GM12878 (cell line): ENCODE results near the gene SPOP. TPM values are rescaled to one million over a fixed set of nuclear protein-coding genes. Genes with fewer than 3 reads are reported as not detected.

ENCODE experiments used
- ATAC-seq: fragments of 200-7000 bp; cut with Tn5 transposase; 3 replicates; pipeline ENCODE4 v1.9.1; 2020; ENCODE audit warnings: mild to moderate bottlenecking, moderate library complexity
- BruUV-seq: library from RNA; stranded (reverse); fragments of 400-500 nt; replicated peaks from 2 replicates; lab custom pipeline; 2021; lab: Mats Ljungman, UMichigan
- CTCF ChIA-PET: fragments of 300-600 bp; sonication (Branson Sonifier 250); formaldehyde crosslinking; extraction: SDS; loops from one replicate; lab custom pipeline; 2021; ENCODE audit warnings: inconsistent platforms; lab: Yijun Ruan, JAX
- POLR2A ChIA-PET: fragments of 350-600 bp; formaldehyde crosslinking; extraction: SDS; loops from one replicate; lab custom pipeline; 2021; ENCODE audit warnings: inconsistent platforms; lab: Charles Lee
- RAD21 ChIA-PET: fragments of 300-600 bp; sonication (Branson Sonifier 250); formaldehyde crosslinking; loops from one replicate; lab custom pipeline; 2023; ENCODE audit warnings: antibody characterized with exemption; ENCODE audit not compliant: unreplicated experiment; lab: Charles Lee
- SMC1A ChIA-PET: fragments of 300-600 bp; sonication (Branson Sonifier 250); formaldehyde crosslinking; loops from one replicate; lab custom pipeline; 2023; ENCODE audit not compliant: unreplicated experiment, uncharacterized antibody; lab: Charles Lee
- DNase-seq: peaks from one replicate; pipeline ENCODE4 v3.0.0-alpha.2; 2011; ENCODE audit warnings: low read depth, low spot score
- FAIRE-seq: peaks from 3 replicates; lab custom pipeline; 2011; peaks lifted over from hg19 to GRCh38; lab: Jason Lieb, UNC
- H2AFZ ChIP-seq: 2 replicates; pipeline ENCODE4 v1.6.0; 2011; ENCODE audit warnings: low read depth, low read length, control low read depth; ENCODE audit not compliant: control insufficient read depth
- H3K27ac ChIP-seq: 2 replicates; pipeline ENCODE4 v1.5.1; 2011; ENCODE audit warnings: control low read depth; ENCODE audit not compliant: control insufficient read depth, insufficient read depth
- H3K27me3 ChIP-seq, 2 experiments: replicated peaks in 1 of 2; 2 replicates each; pipeline versions ENCODE4 v1.6.0 to v1.6.1; 2011; ENCODE audit warnings: low read length in 1 of 2; ENCODE audit not compliant: control insufficient read depth in 2 of 2, insufficient read depth in 2 of 2
- H3K36me3 ChIP-seq, 2 experiments: 2 replicates each; pipeline ENCODE4 v1.5.1; 2011; ENCODE audit warnings: low read length in 1 of 2; ENCODE audit not compliant: control insufficient read depth in 2 of 2, insufficient read depth in 2 of 2
- H3K4me1 ChIP-seq: 2 replicates; pipeline ENCODE4 v1.6.1; 2011; ENCODE audit warnings: mild to moderate bottlenecking, low read length, moderate library complexity, mixed read lengths; ENCODE audit not compliant: control insufficient read depth, insufficient read depth
- H3K4me2 ChIP-seq: 2 replicates; pipeline ENCODE4 v1.6.0; 2011; ENCODE audit warnings: control low read depth; ENCODE audit not compliant: control insufficient read depth, insufficient read depth
- H3K4me3 ChIP-seq: fragments of 200-600 bp; sonication (generic); 2 replicates; pipeline ENCODE4 v1.5.1; 2016
- H3K79me2 ChIP-seq: 2 replicates; pipeline ENCODE4 v1.6.0; 2011; ENCODE audit warnings: low read length; ENCODE audit not compliant: control insufficient read depth, insufficient read depth
- H3K9ac ChIP-seq: 2 replicates; pipeline ENCODE4 v1.8.0; 2011; ENCODE audit warnings: low read length, control low read depth, mixed read lengths; ENCODE audit not compliant: control insufficient read depth, insufficient read depth
- H3K9me3 ChIP-seq: replicated peaks from 3 replicates; pipeline ENCODE4 v1.5.1; 2011; ENCODE audit warnings: mild to moderate bottlenecking, low read length; ENCODE audit not compliant: control insufficient read depth, insufficient read depth
- H4K20me1 ChIP-seq: 2 replicates; pipeline ENCODE4 v1.6.0; 2011; ENCODE audit not compliant: control insufficient read depth, insufficient read depth
- ASH2L ChIP-seq: fragments of 300-600, 200-600 bp; sonication (generic); IDR thresholded peaks from 2 replicates; pipeline ENCODE4 v1.6.1; 2017; ENCODE audit warnings: low read depth, mild to moderate bottlenecking, borderline replicate concordance
- BCLAF1 ChIP-seq: fragments of 450-650 bp; IDR thresholded peaks from 2 replicates; pipeline ENCODE4 v1.6.1; 2017; ENCODE audit warnings: antibody characterized with exemption, mild to moderate bottlenecking, moderate library complexity
- KAT2A ChIP-seq: conservative IDR thresholded peaks from 2 replicates; pipeline ENCODE4 v1.6.1; 2011; ENCODE audit warnings: low read depth, low read length; ENCODE audit not compliant: control insufficient read depth
- MEF2A ChIP-seq: IDR thresholded peaks from 2 replicates; pipeline ENCODE4 v1.6.1; 2011; ENCODE audit warnings: low read depth, mild to moderate bottlenecking, low read length, moderate library complexity; ENCODE audit not compliant: insufficient read depth
- MYC ChIP-seq: IDR thresholded peaks from 2 replicates; pipeline ENCODE4 v1.6.1; 2011; ENCODE audit warnings: mild to moderate bottlenecking, low read length, moderate library complexity, inconsistent platforms; ENCODE audit not compliant: insufficient read depth, insufficient replicate concordance, insufficient read length, severe bottlenecking
- ZSCAN29 ChIP-seq: fragments of 450-650 bp; IDR thresholded peaks from 2 replicates; pipeline ENCODE4 v1.6.1; 2017; ENCODE audit warnings: mild to moderate bottlenecking, moderate library complexity
- WGBS: methylation state at CpG from one replicate; pipeline ENCODE4 v1.1.6; 2016; ENCODE audit warnings: low lambda C conversion rate; ENCODE audit not compliant: insufficient replicate concordance, insufficient coverage; ENCODE audit errors: missing lambda C conversion rate; 5-methylcytosine and 5-hydroxymethylcytosine counted together
- in situ Hi-C: fragments of 300-500 bp; cut with MboI; formaldehyde crosslinking; loops from 9 replicates; pipeline ENCODE4 v1.14.3; 2018; ENCODE audit warnings: mixed read lengths
- intact Hi-C: fragments of 100-400 bp; cut with micrococcal nuclease; formaldehyde crosslinking; loops from one replicate; pipeline ENCODE4 v1.14.2; 2022; ENCODE audit not compliant: unreplicated experiment
- polyA plus RNA-seq, 11 experiments: library from polyadenylated mRNA; depleted of rRNA in 4 of 11; unstranded in 6 of 11; stranded (reverse) in 5 of 11; fragments of >200 nt; fragmentation: Nextera tagmentation in 4 of 11; fragmentation: Illumina TruSeq in 1 of 11; extraction: Ambion mirVana in 4 of 11; extraction: Trizol in 1 of 11; gene quantifications; 1 replicate in 1 of 11; 2 replicates in 10 of 11; pipeline versions ENCODE4 v1.2.1 to v1.2.3, GENCODE V29; 2011 to 2016; ENCODE audit warnings: inconsistent platforms in 2 of 11, missing spikeins in 2 of 11, low read depth in 1 of 11
- total RNA-seq, 4 experiments: library from RNA; depleted of rRNA in 3 of 4; stranded (reverse); fragments of >200 nt in 3 of 4; fragmentation: Illumina TruSeq in 1 of 4; extraction: Trizol in 1 of 4; gene quantifications; 2 replicates each; pipeline versions ENCODE4 v1.2.1 to v1.2.3, GENCODE V29; 2013 to 2021

Gene SPOP
- total and polyA plus RNA-seq, 10 of the 15 experiments (the other 5 are each of a cell fraction or from before 2014, with no cell fraction given): 35.1 to 80.4 (median 44.7) TPM

GRCh38 chr17:49610883-49611584, 66.9 kb downstream of the SPOP start:
- BruUV-seq: no TSS peak
- no peaks in the 10 kb centered on the region for H3K79me2 ChIP-seq
- no peak overlapping the region for H2AFZ ChIP-seq
- peaks cover 4 to 25% of the 10 kb centered on the region in 2 experiments for H3K36me3 ChIP-seq
- ChIA-PET CTCF (interaction anchor here (0.6 kb wide), 1 partner anchor 341 kb away, joined by 4 read pairs; no protein-coding TSS in a partner anchor), SMC1A (interaction anchor here (1.3 kb wide), 1 partner anchor 64 kb away, joined by 3 read pairs; no protein-coding TSS in a partner anchor), POLR2A (no interaction called here), RAD21 (no interaction called here)
- no peak for FAIRE-seq
- no peak for TF ChIP-seq KAT2A
- no peak for TF ChIP-seq ZSCAN29
- no peak for TF ChIP-seq MEF2A
- TF ChIP-seq BCLAF1: no peak
- TF ChIP-seq ASH2L: no peak
- TF ChIP-seq MYC: no peak
- no peak overlapping the region for H3K9ac ChIP-seq
- no peak overlapping the region for H3K27ac ChIP-seq
- no peak for DNase-seq
- ATAC-seq: no peak
- no peaks in the 10 kb centered on the region for H3K27me3 ChIP-seq
- no peak overlapping the region for H3K4me3 ChIP-seq
- WGBS: 97% methylated on average over 5 of the region's 5 CpGs
- H4K20me1 ChIP-seq: no peaks in the 10 kb centered on the region
- in situ Hi-C loops (no loop called here), intact Hi-C loops (loop anchor here (10.0 kb wide), 1 partner anchor 84 kb away; no protein-coding TSS in a partner anchor)
- H3K9me3 ChIP-seq: no peaks in the 10 kb centered on the region
- no peak overlapping the region for H3K4me2 ChIP-seq
- H3K4me1 ChIP-seq: no peaks in the 10 kb centered on the region
